ENCODE results near the gene COQ7. TPM values are rescaled to one million over a fixed set of nuclear protein-coding genes. Genes with fewer than 3 reads are reported as not detected.

The COQ7 gene
- total RNA-seq, 2 experiments from 2014 or later, result 12.5 to 14.1 TPM

- CTCF ChIA-PET, result no interaction called here
- ATAC-seq (no peak), DNase-seq (no peak)
- Mint-ChIP-seq H3K4me3 (no peak overlapping the region), H3K9me3 (ENCODE audit: low read depth) (peaks cover 20% of the 10 kb centered on the region), H3K27ac (no peak overlapping the region), H3K4me1 (peaks cover 11% of the 10 kb centered on the region), H3K27me3 (peaks cover 10% of the 10 kb centered on the region), H3K36me3 (peaks cover 10% of the 10 kb centered on the region)
Measured at GRCh38 chr16:19090916-19091315, 23.5 kb downstream of the COQ7 start.

GRCh38 chr16:19092653-19093410, 25.4 kb downstream of the COQ7 start:
- H3K9me3 Mint-ChIP-seq (ENCODE audit: low read depth), result peaks cover 21% of the 10 kb centered on the region
- peaks cover 8% of the 10 kb centered on the region for H3K4me1 Mint-ChIP-seq
- no peak for ATAC-seq
- peaks cover 7% of the 10 kb centered on the region for H3K27me3 Mint-ChIP-seq
- no peak overlapping the region for H3K27ac Mint-ChIP-seq
- H3K36me3 Mint-ChIP-seq, result peaks cover 10% of the 10 kb centered on the region
- CTCF ChIA-PET, result no interaction called here
- DNase-seq, result no peak
- no peak overlapping the region for H3K4me3 Mint-ChIP-seq

- CTCF ChIA-PET, result interaction anchor here (0.5 to 2.0 kb wide), 4 partner anchors 8 to 407 kb away, joined by 3 to 12 read pairs (median 3); no protein-coding TSS in a partner anchor
- DNase-seq, result no peak
- H3K4me1 Mint-ChIP-seq, result peaks cover 8% of the 10 kb centered on the region
- no peak for ATAC-seq
- H3K27ac Mint-ChIP-seq, result no peak overlapping the region
- H3K9me3 Mint-ChIP-seq (ENCODE audit: low read depth), result peaks cover 26% of the 10 kb centered on the region
- no peak overlapping the region for H3K4me3 Mint-ChIP-seq
- H3K27me3 Mint-ChIP-seq, result peaks cover 7% of the 10 kb centered on the region
- H3K36me3 Mint-ChIP-seq, result peaks cover 11% of the 10 kb centered on the region
Measured at GRCh38 chr16:19093631-19094541, 26.5 kb downstream of the COQ7 start.

DNA sequence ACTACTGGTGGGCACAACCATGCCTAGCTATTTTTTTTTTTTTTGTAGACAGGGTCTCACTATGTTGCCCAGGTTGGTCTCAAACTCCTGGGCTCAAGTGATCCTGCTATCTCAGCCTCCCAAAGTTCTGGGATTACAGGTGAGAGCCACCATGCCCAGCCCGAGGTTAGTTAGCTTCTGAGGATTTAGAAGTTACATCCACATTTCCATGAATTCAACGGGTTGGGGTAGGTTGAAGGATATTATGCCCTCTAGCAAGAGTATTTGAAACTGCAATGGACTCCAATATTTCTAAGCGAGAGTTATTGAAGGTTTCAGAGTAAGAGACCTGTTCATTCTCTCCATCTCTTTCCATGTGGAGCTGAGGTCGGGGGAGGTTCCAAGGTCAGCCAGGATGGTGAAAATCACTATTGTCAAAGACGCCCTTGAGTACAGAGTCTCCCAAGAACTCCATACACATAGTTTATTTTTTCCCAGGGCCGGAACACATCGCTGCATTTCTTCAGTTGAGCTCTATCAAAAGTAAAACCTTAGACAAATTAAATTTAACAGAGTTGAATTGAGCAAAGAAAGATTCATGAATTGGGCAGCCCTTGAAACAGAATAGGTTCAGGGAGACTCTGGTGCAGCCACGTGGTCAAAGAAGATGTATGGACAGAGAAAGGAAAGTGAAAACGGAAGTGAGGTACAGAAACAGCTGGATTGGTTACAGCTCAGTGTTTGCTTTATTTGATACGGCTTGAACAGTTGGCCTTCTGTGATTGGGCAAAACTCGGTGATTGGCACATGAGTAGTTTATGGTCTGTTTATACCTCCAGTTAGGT, 27.3 kb downstream of the COQ7 start:
- ATAC-seq, result peak; percentile 65
- CTCF ChIA-PET, result interaction anchor here (0.5 to 2.0 kb wide), 8 partner anchors 9 to 406 kb away, joined by 3 to 12 read pairs (median 3); no protein-coding TSS in a partner anchor
- H3K4me1 Mint-ChIP-seq, result peaks cover 8% of the 10 kb centered on the region

GRCh38 chr16:19095654-19096053, 28.2 kb downstream of the COQ7 start:
- Mint-ChIP-seq H3K27ac (no peak overlapping the region), H3K4me1 (peaks cover 8% of the 10 kb centered on the region), H3K36me3 (peaks cover 11% of the 10 kb centered on the region), H3K4me3 (no peak overlapping the region), H3K27me3 (peaks cover 11% of the 10 kb centered on the region), H3K9me3 (ENCODE audit: low read depth) (peaks cover 26% of the 10 kb centered on the region)
- no peak for ATAC-seq
- CTCF ChIA-PET, result interaction anchor here (1.2 to 2.0 kb wide), 2 partner anchors 9 to 10 kb away, joined by 3 to 12 read pairs; no protein-coding TSS in a partner anchor
- DNase-seq, result no peak

More for the DNA sequence above, 27.3 kb downstream of the COQ7 start:
- peaks cover 7% of the 10 kb centered on the region for H3K27me3 Mint-ChIP-seq
- peak; percentile 46 for DNase-seq
- peaks cover 26% of the 10 kb centered on the region for H3K9me3 Mint-ChIP-seq (ENCODE audit: low read depth)
- peaks cover 11% of the 10 kb centered on the region for H3K36me3 Mint-ChIP-seq
- peak overlapping the region; percentile 24 for H3K27ac Mint-ChIP-seq
- H3K4me3 Mint-ChIP-seq, result no peak overlapping the region

DNA sequence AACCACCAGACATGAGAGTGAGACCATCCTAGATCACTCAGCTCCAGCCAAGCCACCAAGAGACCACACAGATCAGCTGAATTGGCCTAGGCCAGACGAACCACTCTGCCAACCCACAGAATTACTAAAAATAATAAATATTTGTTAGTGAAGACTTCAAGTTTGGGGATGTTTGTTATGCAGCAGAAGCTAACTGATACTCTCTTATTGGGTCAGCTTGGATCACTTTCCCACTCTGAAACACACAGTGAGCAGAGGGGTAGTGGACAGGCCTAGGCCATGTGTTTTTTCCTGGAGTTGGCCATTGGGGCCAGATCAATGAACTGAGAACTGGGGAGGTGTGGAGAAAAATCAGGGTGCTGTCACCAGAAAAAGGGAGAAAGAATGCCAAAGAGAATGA, 30.8 kb downstream of the COQ7 start:
- Mint-ChIP-seq H3K27me3 (peaks cover 18% of the 10 kb centered on the region), H3K9me3 (ENCODE audit: low read depth) (peaks cover 14% of the 10 kb centered on the region), H3K4me1 (peaks cover 8% of the 10 kb centered on the region), H3K36me3 (peaks cover 10% of the 10 kb centered on the region), H3K27ac (no peak overlapping the region), H3K4me3 (no peak overlapping the region)
- DNase-seq (no peak), ATAC-seq (no peak)
- CTCF ChIA-PET, result no interaction called here

DNA sequence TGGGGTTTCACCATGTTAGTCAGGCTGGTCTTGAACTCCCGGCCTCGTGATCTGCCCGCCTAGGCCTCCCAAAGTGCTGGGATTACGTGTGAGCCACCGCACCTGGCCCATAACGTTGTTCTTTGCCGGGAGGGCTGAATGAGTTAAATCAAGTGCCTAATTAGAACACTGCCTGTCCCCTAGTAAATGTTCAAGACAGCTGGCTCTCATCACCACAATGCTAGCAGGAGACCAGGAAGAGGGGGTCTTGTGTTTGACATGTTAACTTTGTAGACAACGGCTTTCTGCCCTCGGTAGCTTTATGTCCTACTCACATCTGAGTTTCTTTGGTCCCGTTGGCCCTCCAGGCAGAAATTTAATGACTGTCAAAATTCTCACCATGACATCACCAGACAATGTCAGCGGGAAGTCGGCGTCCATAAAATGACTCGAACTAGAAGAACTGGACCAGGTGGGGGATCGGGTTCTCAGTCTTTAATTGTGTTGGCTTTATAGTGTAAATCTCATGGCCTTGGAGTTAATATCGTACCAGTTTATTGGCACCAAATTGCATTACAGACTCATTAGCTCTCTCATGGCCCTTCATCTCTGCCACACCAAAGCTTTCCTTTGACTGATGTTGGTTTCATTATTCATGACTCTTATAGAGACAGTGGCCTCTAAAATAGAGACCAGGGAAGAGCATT, 34.9 kb downstream of the COQ7 start:
- Mint-ChIP-seq H3K9me3 (ENCODE audit: low read depth) (peaks cover 6% of the 10 kb centered on the region), H3K27me3 (peaks cover 22% of the 10 kb centered on the region), H3K36me3 (peaks cover 1% of the 10 kb centered on the region), H3K4me3 (no peak overlapping the region), H3K4me1 (peaks cover 2% of the 10 kb centered on the region), H3K27ac (no peak overlapping the region)
- CTCF ChIA-PET, result interaction anchor here (0.9 to 1.7 kb wide), 2 partner anchors 16 to 273 kb away, joined by 4 to 6 read pairs; no protein-coding TSS in a partner anchor
- DNase-seq (no peak), ATAC-seq (no peak)

GRCh38 chr16:19104607-19105006, 37.2 kb downstream of the COQ7 start:
- no peaks in the 10 kb centered on the region for H3K36me3 Mint-ChIP-seq
- peaks cover 5% of the 10 kb centered on the region for H3K4me1 Mint-ChIP-seq
- H3K27me3 Mint-ChIP-seq, result peaks cover 22% of the 10 kb centered on the region
- H3K27ac Mint-ChIP-seq, result no peak overlapping the region
- H3K9me3 Mint-ChIP-seq (ENCODE audit: low read depth), result no peaks in the 10 kb centered on the region
- ATAC-seq (no peak), DNase-seq (no peak)
- H3K4me3 Mint-ChIP-seq, result no peak overlapping the region
- CTCF ChIA-PET, result interaction anchor here (0.7 kb wide), 1 partner anchor 9 kb away, joined by 3 read pairs; no protein-coding TSS in a partner anchor

GRCh38 chr16:19105131-19105530, 37.7 kb downstream of the COQ7 start:
- Mint-ChIP-seq H3K9me3 (ENCODE audit: low read depth) (no peaks in the 10 kb centered on the region), H3K27me3 (peaks cover 20% of the 10 kb centered on the region), H3K27ac (no peak overlapping the region), H3K36me3 (no peaks in the 10 kb centered on the region), H3K4me1 (peaks cover 5% of the 10 kb centered on the region), H3K4me3 (no peak overlapping the region)
- ATAC-seq, result no peak
- no peak for DNase-seq
- CTCF ChIA-PET, result interaction anchor here (0.7 kb wide), 1 partner anchor 10 kb away, joined by 3 read pairs; no protein-coding TSS in a partner anchor

DNA sequence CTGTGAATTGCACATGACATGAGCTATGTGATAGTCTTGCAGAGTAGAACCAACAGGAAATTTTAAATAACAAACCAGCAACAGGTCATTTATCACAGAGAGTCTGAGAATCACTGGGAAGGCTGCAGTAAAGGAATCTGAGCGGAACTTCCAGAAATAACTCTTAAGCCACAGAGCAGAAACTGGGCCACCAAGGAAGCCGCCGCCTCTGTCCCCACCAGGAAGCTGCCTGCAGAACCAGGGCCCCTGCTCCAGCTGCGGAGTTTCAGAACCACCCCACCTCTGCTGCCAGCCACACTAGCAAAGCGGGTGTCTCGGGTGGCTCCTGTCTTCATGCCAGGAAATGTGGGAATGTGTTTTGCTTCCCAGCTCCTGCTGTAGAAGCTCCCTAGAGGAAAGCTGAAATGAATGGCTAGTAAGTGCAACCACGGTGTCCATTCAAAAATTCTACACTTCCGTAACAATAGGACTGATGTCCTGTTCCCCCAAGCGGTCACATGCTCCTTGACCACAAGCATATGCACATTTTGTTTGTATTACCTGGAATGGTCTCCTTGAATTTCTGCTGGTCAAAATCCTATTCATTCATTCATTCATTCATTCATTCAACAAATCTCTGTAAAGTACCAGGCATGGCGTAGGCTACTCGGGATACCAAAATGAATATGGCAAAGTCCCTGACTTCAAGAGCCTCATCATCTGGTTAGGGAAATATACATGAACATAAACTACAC, 38.6 kb downstream of the COQ7 start:
- Mint-ChIP-seq H3K27ac (no peak overlapping the region), H3K27me3 (peaks cover 14% of the 10 kb centered on the region), H3K9me3 (ENCODE audit: low read depth) (no peaks in the 10 kb centered on the region), H3K4me1 (peaks cover 5% of the 10 kb centered on the region), H3K4me3 (no peak overlapping the region), H3K36me3 (no peaks in the 10 kb centered on the region)
- ATAC-seq (no peak), DNase-seq (no peak)
- CTCF ChIA-PET, result no interaction called here

DNA sequence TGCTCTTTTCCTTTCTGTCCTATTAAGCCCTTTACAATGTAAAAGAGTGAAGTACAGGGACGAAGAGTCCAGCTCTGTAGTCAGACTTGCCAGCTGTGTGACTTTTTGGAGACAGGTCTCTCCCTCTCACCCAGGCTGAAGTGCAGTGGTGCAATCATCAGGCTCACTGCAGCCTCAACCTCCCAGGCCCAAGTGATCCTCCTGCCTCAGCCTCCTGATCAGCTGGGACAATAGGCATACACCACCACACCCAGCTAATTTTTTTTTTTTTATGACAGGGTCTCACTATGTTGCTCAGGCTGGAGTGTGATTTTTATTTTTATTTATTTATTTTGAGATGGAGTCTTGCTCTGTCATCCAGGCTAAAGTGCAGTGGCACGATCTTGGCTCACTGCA, 39.2 kb downstream of the COQ7 start:
- no peak for ATAC-seq
- H3K4me3 Mint-ChIP-seq, result no peak overlapping the region
- CTCF ChIA-PET, result no interaction called here
- peaks cover 5% of the 10 kb centered on the region for H3K4me1 Mint-ChIP-seq
- H3K27ac Mint-ChIP-seq, result no peak overlapping the region
- H3K36me3 Mint-ChIP-seq, result no peaks in the 10 kb centered on the region
- H3K27me3 Mint-ChIP-seq, result peaks cover 12% of the 10 kb centered on the region
- no peak for DNase-seq
- H3K9me3 Mint-ChIP-seq (ENCODE audit: low read depth), result no peaks in the 10 kb centered on the region

Measured in activated CD8-positive, alpha-beta memory T cell treated with anti-CD3 and anti-CD28 coated beads, Interleukin-2, amount 10 ng/mL, durations not matched to agents 7 days and 5 days (primary cell).